PC-3 (cell line): ENCODE data around the gene NEURL3. TPM values are rescaled to one million over a fixed set of nuclear protein-coding genes. Genes with fewer than 3 reads are reported as not detected.

Source experiments
- ATAC-seq: fragments of 200-7000 bp; cut with Tn5 transposase; 2 replicates; pipeline ENCODE4 v1.9.1; 2020; ENCODE audit warnings: mild to moderate bottlenecking, moderate library complexity
- BruUV-seq: library from RNA; stranded (reverse); fragments of 400-500 nt; replicated peaks from 2 replicates; lab custom pipeline; 2021; lab: Mats Ljungman, UMichigan
- CTCF ChIA-PET: fragments of 300-600 bp; sonication (Branson Sonifier 250); formaldehyde crosslinking; loops from one replicate; lab custom pipeline; 2022; ENCODE audit warnings: antibody characterized with exemption; lab: Charles Lee
- POLR2A ChIA-PET: fragments of 300-600 bp; sonication (Branson Sonifier 250); formaldehyde crosslinking; loops from one replicate; lab custom pipeline; 2022; ENCODE audit warnings: antibody characterized with exemption; ENCODE audit not compliant: unreplicated experiment; lab: Charles Lee
- DNase-seq: peaks from one replicate; pipeline ENCODE4 v3.0.0-alpha.2; 2015
- H2AFZ ChIP-seq: fragments of 300-600 bp; sonication (generic); 2 replicates; pipeline ENCODE4 v1.6.0; 2016; ENCODE audit warnings: antibody characterized with exemption, low read length
- H3F3A ChIP-seq: fragments of 300-600 bp; sonication (generic); one replicate; pipeline ENCODE4 v1.6.0; 2017; ENCODE audit warnings: antibody characterized with exemption, low read length, control low read depth, mild to moderate bottlenecking; ENCODE audit not compliant: unreplicated experiment
- H3K27ac ChIP-seq: fragments of 300-600 bp; sonication (generic); 2 replicates; pipeline ENCODE4 v1.5.1; 2016; ENCODE audit warnings: mild to moderate bottlenecking, low read length
- H3K27me3 ChIP-seq: fragments of 300-600 bp; sonication (generic); 2 replicates; pipeline ENCODE4 v1.6.1; 2016; ENCODE audit warnings: low read length, mixed read lengths
- H3K36me3 ChIP-seq: fragments of 300-600 bp; sonication (generic); 2 replicates; pipeline ENCODE4 v1.6.1; 2016; ENCODE audit warnings: low read depth, mixed run types, low read length, mixed read lengths
- H3K4me1 ChIP-seq: fragments of 300-600 bp; sonication (generic); 2 replicates; pipeline ENCODE4 v1.5.1; 2016; ENCODE audit warnings: low read length; ENCODE audit not compliant: insufficient read depth
- H3K4me2 ChIP-seq: fragments of 300-600 bp; sonication (generic); 2 replicates; pipeline ENCODE4 v1.6.0; 2016; ENCODE audit warnings: low read length
- H3K4me3 ChIP-seq: fragments of 300-600 bp; sonication (generic); 2 replicates; pipeline ENCODE4 v1.5.1; 2016; ENCODE audit warnings: mild to moderate bottlenecking, low read length, mixed read lengths
- H3K79me2 ChIP-seq: fragments of 300-600 bp; sonication (generic); 2 replicates; pipeline ENCODE4 v1.6.1; 2017; ENCODE audit warnings: low read length, mixed read lengths
- H3K9ac ChIP-seq: fragments of 300-600 bp; sonication (generic); 2 replicates; pipeline ENCODE4 v1.6.0; 2016; ENCODE audit warnings: mild to moderate bottlenecking, low read length
- H3K9me2 ChIP-seq: fragments of 300-600 bp; sonication (generic); replicated peaks from 2 replicates; pipeline ENCODE4 v1.6.1; 2016; ENCODE audit warnings: mixed run types, low read length, mixed read lengths
- H3K9me3 ChIP-seq: fragments of 300-600 bp; sonication (generic); 2 replicates; pipeline ENCODE4 v1.6.1; 2016; ENCODE audit warnings: low read length, mixed read lengths
- H4K20me1 ChIP-seq: fragments of 300-600 bp; sonication (generic); 2 replicates; pipeline ENCODE4 v1.6.1; 2016; ENCODE audit warnings: low read length, mixed read lengths
- EZH2 ChIP-seq: fragments of 300-600 bp; sonication (generic); IDR thresholded peaks from one replicate; pipeline ENCODE4 v1.6.1; 2017; ENCODE audit warnings: antibody characterized with exemption, mild to moderate bottlenecking, low read length; ENCODE audit not compliant: unreplicated experiment
- EZH2phosphoT487 ChIP-seq: fragments of 300-600 bp; sonication (generic); IDR thresholded peaks from 2 replicates; pipeline ENCODE4 v1.6.1; 2018; ENCODE audit warnings: mild to moderate bottlenecking, antibody characterized with exemption, low read length, borderline replicate concordance
- intact Hi-C: fragments of 100-400 bp; cut with micrococcal nuclease; formaldehyde crosslinking; loops from 2 replicates; pipeline ENCODE4 v1.9.0; 2023
- total RNA-seq: library from RNA; depleted of rRNA; stranded (reverse); fragments of >200 nt; gene quantifications from 2 replicates; pipeline ENCODE4 v1.2.3, GENCODE V29; 2014
- TF ChIP-seq, protein P1 (sequence below): fragments of 300-600 bp; sonication (generic); conservative IDR thresholded peaks from 2 replicates; pipeline ENCODE4 v1.5.1; 2017; ENCODE audit warnings: antibody characterized with exemption, low read depth, mild to moderate bottlenecking, low read length

Gene NEURL3
- total RNA-seq, 1 experiment from 2014 or later, result 0.18 TPM

DNA sequence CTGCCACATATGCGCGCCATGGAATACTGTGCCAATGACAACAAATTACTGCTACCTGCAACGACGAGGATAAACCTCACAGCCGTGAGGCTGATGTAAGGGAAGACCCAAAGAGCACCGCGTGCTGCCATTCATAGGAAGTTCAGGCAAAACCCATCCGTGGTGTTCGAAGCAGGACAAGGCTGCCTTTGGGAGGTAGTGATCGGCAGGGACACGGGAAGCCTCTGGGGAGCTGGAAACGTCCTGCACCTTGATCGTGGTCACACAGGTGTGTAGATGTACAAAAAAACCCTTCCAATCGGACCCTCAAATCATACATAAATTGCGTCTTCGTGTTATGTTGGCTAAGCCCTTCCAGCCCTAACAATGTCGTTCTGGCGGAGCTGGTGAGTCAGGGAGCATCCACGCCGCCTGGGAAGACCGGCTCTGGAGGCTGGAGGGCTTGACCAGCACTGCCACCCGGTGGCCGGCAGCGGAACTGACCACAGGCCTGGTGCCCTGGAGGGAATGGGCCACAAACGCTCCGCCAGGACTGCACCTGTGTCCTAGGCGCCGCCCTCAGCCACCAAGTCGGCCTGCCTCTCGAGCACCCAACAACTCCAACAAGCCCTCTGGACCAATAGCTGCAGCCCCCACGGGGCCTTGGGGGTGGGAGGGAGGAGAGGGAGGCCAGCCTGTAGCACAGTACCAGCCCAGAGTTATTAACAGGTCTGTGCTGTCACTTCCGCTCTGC is 4.1 kb upstream of the NEURL3 start:
- Histone ChIP-seq H3K9ac (no peak overlapping the region), H3K27me3 (no peaks in the 10 kb centered on the region), H3F3A (peaks cover 6% of the 10 kb centered on the region), H3K27ac (no peak overlapping the region), H4K20me1 (no peaks in the 10 kb centered on the region), H3K4me2 (peak overlapping the region; percentile 33), H3K36me3 (no peaks in the 10 kb centered on the region), H3K9me3 (no peaks in the 10 kb centered on the region), H3K4me1 (peaks cover 27% of the 10 kb centered on the region), H3K9me2 (no peaks in the 10 kb centered on the region), H3K4me3 (no peak overlapping the region), H2AFZ (peak overlapping the region; percentile 54), H3K79me2 (no peaks in the 10 kb centered on the region)
- ChIA-PET POLR2A (interaction anchor here (0.6 kb wide), 1 partner anchor 1231 kb away, joined by 3 read pairs; no protein-coding TSS in a partner anchor), CTCF (interaction anchor here (1.0 to 2.5 kb wide), 2 partner anchors 96 to 102 kb away, joined by 3 to 38 read pairs; no protein-coding TSS in a partner anchor)
- DNase-seq (peak; percentile 93), ATAC-seq (peak; percentile 77)
- intact Hi-C loops, result loop anchor here (1.0 to 5.0 kb wide), 6 partner anchors 42 to 371 kb away; partner anchors contain the start of gene ASTL
- no TSS peak for BruUV-seq
- TF ChIP-seq, protein P1, sequence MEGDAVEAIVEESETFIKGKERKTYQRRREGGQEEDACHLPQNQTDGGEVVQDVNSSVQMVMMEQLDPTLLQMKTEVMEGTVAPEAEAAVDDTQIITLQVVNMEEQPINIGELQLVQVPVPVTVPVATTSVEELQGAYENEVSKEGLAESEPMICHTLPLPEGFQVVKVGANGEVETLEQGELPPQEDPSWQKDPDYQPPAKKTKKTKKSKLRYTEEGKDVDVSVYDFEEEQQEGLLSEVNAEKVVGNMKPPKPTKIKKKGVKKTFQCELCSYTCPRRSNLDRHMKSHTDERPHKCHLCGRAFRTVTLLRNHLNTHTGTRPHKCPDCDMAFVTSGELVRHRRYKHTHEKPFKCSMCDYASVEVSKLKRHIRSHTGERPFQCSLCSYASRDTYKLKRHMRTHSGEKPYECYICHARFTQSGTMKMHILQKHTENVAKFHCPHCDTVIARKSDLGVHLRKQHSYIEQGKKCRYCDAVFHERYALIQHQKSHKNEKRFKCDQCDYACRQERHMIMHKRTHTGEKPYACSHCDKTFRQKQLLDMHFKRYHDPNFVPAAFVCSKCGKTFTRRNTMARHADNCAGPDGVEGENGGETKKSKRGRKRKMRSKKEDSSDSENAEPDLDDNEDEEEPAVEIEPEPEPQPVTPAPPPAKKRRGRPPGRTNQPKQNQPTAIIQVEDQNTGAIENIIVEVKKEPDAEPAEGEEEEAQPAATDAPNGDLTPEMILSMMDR, result peak; percentile 94
- TF ChIP-seq EZH2phosphoT487, result no peak
- TF ChIP-seq EZH2, result no peak

DNA sequence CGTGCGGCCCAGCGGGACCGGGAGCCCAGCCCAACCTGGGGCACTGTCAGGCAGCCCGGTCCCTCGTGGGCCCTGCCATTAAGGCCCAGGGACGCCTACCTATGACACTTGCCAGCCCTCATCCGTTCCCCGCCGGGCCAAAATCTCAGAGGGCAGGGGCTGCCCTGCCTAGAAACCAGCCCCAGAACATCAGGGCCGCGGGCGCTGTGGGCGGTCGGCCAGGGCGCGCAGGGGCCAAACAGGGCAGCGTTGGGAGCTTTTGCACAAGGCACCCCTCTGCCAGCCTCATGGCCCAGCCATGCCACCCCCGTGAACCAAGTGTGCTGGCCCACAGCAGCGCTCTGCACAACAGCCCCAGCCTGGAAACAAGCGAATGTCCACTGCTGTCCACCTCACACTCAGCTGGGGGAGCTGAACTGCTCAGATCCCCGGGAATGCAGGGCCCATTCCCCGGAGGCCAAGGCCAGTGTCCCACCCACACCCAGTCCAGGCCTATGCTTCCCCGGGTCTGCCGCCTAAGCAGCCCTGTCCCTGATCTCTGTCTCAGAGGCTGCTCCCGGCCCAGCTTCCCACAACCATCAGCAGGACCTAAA is 3.5 kb upstream of the NEURL3 start:
- Histone ChIP-seq H3K9me2 (no peaks in the 10 kb centered on the region), H3K4me2 (peak overlapping the region; percentile 88), H4K20me1 (no peaks in the 10 kb centered on the region), H3F3A (peaks cover 6% of the 10 kb centered on the region), H3K79me2 (no peaks in the 10 kb centered on the region), H3K27me3 (no peaks in the 10 kb centered on the region), H3K36me3 (no peaks in the 10 kb centered on the region), H3K27ac (no peak overlapping the region), H3K9me3 (no peaks in the 10 kb centered on the region), H2AFZ (peak overlapping the region; percentile 72; the same call in 1 of the 2 replicates), H3K9ac (no peak overlapping the region), H3K4me1 (peaks cover 27% of the 10 kb centered on the region), H3K4me3 (no peak overlapping the region)
- TF ChIP-seq, protein P1, result no peak
- TF ChIP-seq EZH2 (no peak), EZH2phosphoT487 (no peak)
- CTCF ChIA-PET, result interaction anchor here (1.0 to 2.5 kb wide), 2 partner anchors 95 to 101 kb away, joined by 3 to 38 read pairs; no protein-coding TSS in a partner anchor
- DNase-seq (no peak), ATAC-seq (no peak)
- no TSS peak for BruUV-seq
- POLR2A ChIA-PET, result interaction anchor here (0.6 kb wide), 1 partner anchor 1230 kb away, joined by 3 read pairs; no protein-coding TSS in a partner anchor
- intact Hi-C loops, result loop anchor here (1.0 to 5.0 kb wide), 6 partner anchors 41 to 370 kb away; partner anchors contain the start of gene ASTL
